HCT116 (cell line): ENCODE data around the gene DZIP3.

Source experiments
- ATF3 ChIP-seq: IDR thresholded peaks from 2 replicates; pipeline ENCODE4 v1.6.1; 2012
- CEBPB ChIP-seq: IDR thresholded peaks from 2 replicates; pipeline ENCODE4 v1.6.1; 2012; ENCODE audit warnings: low read depth
- CTCF ChIP-seq, 3 experiments: fragments of 200-600 bp in 1 of 3; sonication (generic) in 1 of 3; IDR thresholded peaks in 2 of 3; conservative IDR thresholded peaks in 1 of 3; 2 replicates each; pipeline ENCODE4 v1.5.1; 2012 to 2017; ENCODE audit warnings: low read depth in 2 of 3, low read length in 2 of 3, antibody characterized with exemption in 1 of 3, borderline replicate concordance in 1 of 3, control low read depth in 1 of 3, mild to moderate bottlenecking in 1 of 3, mixed read lengths in 1 of 3, mixed run types in 1 of 3, moderate library complexity in 1 of 3; ENCODE audit not compliant: insufficient read depth in 1 of 3
- EGR1 ChIP-seq: IDR thresholded peaks from 2 replicates; pipeline ENCODE4 v1.6.1; 2012; ENCODE audit warnings: low read depth
- EZH2 ChIP-seq: fragments of 200-600 bp; sonication (generic); IDR thresholded peaks from 2 replicates; pipeline ENCODE4 v1.6.1; 2017; ENCODE audit warnings: antibody characterized with exemption, mixed run types
- EZH2phosphoT487 ChIP-seq: fragments of 200-600 bp; IDR thresholded peaks from 2 replicates; pipeline ENCODE4 v1.6.1; 2018; ENCODE audit warnings: antibody characterized with exemption, borderline replicate concordance
- JUND ChIP-seq: IDR thresholded peaks from 2 replicates; pipeline ENCODE4 v1.6.1; 2012
- POLR2A ChIP-seq: IDR thresholded peaks from 2 replicates; pipeline ENCODE4 v1.7.0; 2011; ENCODE audit warnings: borderline replicate concordance; ENCODE audit not compliant: insufficient read depth, insufficient read length; ENCODE audit errors: extremely low read depth
- RAD21 ChIP-seq: IDR thresholded peaks from 2 replicates; pipeline ENCODE4 v1.6.1; 2012; ENCODE audit warnings: low read depth, mild to moderate bottlenecking
- SP1 ChIP-seq: IDR thresholded peaks from 2 replicates; pipeline ENCODE4 v1.6.1; 2012; ENCODE audit warnings: low read depth
- ZNF274 ChIP-seq: fragments of 200-500 bp; sonication (Bioruptor generic); IDR thresholded peaks from 2 replicates; pipeline ENCODE4 v1.6.1; 2014; ENCODE audit warnings: mild to moderate bottlenecking, low read depth, low read length, inconsistent platforms
- TF ChIP-seq, protein P1 (sequence below): IDR thresholded peaks from 2 replicates; pipeline ENCODE4 v1.6.1; 2012; ENCODE audit warnings: low read depth
- TF ChIP-seq, protein P2 (sequence below): IDR thresholded peaks from 2 replicates; pipeline ENCODE4 v1.6.1; 2012
- TF ChIP-seq, protein P3 (sequence below): IDR thresholded peaks from 2 replicates; pipeline ENCODE4 v1.6.1; 2011; ENCODE audit warnings: mild to moderate bottlenecking, low read length, moderate library complexity; ENCODE audit not compliant: insufficient replicate concordance; ENCODE audit errors: extremely low read depth

DNA sequence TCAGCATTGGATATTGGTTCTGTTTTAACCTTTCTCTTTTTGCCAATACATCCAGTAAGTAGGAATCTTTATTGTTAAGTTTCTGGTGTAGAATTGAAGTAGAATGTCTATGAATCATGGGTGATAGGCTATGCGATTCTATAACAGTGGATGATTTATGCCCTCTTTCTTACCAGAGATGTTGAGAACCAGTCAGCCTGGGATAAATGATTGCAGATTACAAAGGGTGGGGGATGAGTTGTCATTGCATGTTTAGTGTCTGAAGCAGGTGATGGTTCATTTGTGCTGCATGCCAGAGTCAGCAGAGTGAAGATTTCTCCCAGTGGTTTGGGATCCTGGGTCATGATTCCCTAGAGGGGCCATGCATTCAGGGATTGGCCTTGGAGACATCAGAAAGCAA lies 153.4 kb downstream of the DZIP3 start:
- TF ChIP-seq EZH2 (no peak), CTCF (IDR thresholded peaks at IDR 0.05 in 2 of 3, conservative IDR thresholded peaks at IDR 0.05 in 1 of 3; ENCODE audit: borderline replicate concordance in 1 of 3, insufficient read depth in 1 of 3, low read depth in 2 of 3, low read length in 2 of 3) (no peak), ZNF274 (no peak), POLR2A (no peak), RAD21 (no peak), JUND (no peak), EGR1 (no peak), CEBPB (no peak), SP1 (no peak), ATF3 (no peak), EZH2phosphoT487 (no peak)
- TF ChIP-seq, protein P1, sequence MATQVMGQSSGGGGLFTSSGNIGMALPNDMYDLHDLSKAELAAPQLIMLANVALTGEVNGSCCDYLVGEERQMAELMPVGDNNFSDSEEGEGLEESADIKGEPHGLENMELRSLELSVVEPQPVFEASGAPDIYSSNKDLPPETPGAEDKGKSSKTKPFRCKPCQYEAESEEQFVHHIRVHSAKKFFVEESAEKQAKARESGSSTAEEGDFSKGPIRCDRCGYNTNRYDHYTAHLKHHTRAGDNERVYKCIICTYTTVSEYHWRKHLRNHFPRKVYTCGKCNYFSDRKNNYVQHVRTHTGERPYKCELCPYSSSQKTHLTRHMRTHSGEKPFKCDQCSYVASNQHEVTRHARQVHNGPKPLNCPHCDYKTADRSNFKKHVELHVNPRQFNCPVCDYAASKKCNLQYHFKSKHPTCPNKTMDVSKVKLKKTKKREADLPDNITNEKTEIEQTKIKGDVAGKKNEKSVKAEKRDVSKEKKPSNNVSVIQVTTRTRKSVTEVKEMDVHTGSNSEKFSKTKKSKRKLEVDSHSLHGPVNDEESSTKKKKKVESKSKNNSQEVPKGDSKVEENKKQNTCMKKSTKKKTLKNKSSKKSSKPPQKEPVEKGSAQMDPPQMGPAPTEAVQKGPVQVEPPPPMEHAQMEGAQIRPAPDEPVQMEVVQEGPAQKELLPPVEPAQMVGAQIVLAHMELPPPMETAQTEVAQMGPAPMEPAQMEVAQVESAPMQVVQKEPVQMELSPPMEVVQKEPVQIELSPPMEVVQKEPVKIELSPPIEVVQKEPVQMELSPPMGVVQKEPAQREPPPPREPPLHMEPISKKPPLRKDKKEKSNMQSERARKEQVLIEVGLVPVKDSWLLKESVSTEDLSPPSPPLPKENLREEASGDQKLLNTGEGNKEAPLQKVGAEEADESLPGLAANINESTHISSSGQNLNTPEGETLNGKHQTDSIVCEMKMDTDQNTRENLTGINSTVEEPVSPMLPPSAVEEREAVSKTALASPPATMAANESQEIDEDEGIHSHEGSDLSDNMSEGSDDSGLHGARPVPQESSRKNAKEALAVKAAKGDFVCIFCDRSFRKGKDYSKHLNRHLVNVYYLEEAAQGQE: no peak
- TF ChIP-seq, protein P2, sequence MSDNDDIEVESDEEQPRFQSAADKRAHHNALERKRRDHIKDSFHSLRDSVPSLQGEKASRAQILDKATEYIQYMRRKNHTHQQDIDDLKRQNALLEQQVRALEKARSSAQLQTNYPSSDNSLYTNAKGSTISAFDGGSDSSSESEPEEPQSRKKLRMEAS: no peak
- TF ChIP-seq, protein P3, sequence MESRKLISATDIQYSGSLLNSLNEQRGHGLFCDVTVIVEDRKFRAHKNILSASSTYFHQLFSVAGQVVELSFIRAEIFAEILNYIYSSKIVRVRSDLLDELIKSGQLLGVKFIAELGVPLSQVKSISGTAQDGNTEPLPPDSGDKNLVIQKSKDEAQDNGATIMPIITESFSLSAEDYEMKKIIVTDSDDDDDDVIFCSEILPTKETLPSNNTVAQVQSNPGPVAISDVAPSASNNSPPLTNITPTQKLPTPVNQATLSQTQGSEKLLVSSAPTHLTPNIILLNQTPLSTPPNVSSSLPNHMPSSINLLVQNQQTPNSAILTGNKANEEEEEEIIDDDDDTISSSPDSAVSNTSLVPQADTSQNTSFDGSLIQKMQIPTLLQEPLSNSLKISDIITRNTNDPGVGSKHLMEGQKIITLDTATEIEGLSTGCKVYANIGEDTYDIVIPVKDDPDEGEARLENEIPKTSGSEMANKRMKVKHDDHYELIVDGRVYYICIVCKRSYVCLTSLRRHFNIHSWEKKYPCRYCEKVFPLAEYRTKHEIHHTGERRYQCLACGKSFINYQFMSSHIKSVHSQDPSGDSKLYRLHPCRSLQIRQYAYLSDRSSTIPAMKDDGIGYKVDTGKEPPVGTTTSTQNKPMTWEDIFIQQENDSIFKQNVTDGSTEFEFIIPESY: no peak
